GM21786 (cell line): ENCODE measurements around the gene TNRC6B.
A peak's percentile ranks its signal among the peaks of the same experiment; 100 is the strongest.
"Not testable (repeated sequence)": the region's sequence is repeated elsewhere in the genome, so short reads cannot be mapped to it uniquely, and the experiment has no call there.

Experiments
- ATAC-seq: cut with Tn5 transposase; IDR thresholded peaks from one replicate; pipeline ENCODE4 v1.9.1; 2021; ENCODE audit not compliant: unreplicated experiment

TNRC6B gene, protein sequence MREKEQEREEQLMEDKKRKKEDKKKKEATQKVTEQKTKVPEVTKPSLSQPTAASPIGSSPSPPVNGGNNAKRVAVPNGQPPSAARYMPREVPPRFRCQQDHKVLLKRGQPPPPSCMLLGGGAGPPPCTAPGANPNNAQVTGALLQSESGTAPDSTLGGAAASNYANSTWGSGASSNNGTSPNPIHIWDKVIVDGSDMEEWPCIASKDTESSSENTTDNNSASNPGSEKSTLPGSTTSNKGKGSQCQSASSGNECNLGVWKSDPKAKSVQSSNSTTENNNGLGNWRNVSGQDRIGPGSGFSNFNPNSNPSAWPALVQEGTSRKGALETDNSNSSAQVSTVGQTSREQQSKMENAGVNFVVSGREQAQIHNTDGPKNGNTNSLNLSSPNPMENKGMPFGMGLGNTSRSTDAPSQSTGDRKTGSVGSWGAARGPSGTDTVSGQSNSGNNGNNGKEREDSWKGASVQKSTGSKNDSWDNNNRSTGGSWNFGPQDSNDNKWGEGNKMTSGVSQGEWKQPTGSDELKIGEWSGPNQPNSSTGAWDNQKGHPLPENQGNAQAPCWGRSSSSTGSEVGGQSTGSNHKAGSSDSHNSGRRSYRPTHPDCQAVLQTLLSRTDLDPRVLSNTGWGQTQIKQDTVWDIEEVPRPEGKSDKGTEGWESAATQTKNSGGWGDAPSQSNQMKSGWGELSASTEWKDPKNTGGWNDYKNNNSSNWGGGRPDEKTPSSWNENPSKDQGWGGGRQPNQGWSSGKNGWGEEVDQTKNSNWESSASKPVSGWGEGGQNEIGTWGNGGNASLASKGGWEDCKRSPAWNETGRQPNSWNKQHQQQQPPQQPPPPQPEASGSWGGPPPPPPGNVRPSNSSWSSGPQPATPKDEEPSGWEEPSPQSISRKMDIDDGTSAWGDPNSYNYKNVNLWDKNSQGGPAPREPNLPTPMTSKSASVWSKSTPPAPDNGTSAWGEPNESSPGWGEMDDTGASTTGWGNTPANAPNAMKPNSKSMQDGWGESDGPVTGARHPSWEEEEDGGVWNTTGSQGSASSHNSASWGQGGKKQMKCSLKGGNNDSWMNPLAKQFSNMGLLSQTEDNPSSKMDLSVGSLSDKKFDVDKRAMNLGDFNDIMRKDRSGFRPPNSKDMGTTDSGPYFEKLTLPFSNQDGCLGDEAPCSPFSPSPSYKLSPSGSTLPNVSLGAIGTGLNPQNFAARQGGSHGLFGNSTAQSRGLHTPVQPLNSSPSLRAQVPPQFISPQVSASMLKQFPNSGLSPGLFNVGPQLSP (N-terminal part only)

DNA sequence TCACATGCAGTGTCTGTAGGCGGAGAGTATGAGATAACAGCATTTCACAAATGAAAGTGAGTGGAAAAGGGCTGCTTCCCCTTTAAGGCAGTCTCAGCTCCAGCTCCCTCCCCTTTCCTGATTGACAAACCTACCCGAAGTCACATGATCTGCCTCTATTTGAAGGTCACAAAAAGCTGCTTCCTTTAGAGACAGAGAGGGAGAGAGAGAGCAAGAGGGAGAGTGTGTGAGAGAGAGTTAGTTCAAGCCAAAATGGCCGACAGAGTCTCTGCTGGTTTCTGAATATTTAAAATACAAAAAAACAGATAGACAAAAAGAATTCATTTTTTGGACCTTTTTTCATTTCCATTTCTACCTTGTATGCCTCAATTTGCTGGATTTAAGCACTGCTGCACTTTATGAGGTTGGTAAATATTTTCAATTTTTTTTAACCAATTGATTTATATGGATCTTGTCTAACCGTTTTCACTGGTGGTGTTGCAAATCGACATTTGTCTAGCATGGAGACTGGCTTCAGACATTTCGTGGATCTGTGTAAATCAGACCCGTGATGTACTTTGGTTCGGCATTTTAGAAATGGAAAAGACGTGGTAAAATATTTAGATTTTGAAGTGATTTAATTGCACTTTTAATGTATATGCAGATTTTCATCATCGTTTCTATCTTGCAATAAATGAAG, at the start of gene TNRC6B:
Gene TNRC6B (plus strand): TSS at position 188 of the 679 bp plus-strand sequence. CDS start 211 bp downstream, at position 399.
- peak; percentile 84 for ATAC-seq

DNA sequence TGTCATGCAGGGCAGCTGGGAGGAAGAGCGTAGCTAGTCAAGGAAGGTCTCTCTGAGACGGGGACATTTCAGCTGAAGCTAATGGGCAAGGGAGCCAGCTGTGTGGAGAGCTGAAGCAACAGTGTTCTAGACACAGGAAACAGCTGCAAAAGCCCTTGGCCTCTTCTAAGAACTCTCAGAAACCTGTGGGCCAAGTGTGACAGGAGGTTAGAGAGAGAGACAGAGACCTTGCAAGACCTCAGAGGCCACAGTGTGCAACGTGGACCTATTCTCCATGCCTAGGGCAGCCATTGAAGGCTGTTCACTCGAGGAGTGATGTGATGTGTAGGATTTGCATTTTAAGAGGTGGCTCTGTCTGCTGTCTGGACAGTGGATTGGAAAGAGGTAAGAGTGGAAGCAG, 48.7 kb upstream of the TNRC6B start:
- no peak for ATAC-seq

DNA sequence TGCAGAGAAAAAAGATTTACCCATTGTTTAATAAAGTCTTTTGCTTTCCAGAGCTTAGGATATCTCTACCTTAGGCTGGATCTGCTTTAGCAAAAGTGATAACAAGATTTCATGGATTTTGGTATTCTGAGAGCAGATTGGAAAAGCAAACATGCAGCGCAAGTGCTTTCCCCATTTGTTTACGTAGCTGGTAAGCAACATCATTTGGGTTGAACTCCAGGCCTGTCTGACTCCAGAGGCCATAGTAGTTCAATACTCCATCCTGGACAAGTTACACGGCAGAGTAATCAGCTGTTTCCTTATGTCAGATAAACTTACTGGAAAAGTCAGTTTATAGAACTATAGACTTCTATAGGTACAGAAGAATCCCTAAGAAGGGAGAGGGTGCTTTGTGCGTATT, 40.6 kb upstream of the TNRC6B start:
- ATAC-seq = no peak

DNA sequence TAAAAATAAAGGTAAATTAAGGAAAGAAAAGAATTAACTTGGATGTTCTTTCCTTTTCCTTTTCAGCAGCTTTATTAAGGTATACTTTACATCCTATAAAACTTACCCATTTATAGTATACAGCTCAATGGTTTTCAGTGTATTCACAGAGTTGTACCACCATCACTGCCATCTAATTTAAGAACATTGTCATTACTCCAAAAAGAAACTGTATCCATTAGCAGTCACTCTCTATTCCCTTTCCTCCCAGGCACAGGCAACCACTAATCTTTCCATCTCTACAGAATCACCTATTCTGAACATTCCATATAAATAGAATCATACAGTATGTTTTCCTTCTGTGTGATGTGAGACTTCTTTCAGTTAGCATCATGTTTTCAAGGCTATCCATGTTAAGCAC, 38.9 kb upstream of the TNRC6B start:
- ATAC-seq = no peak

DNA sequence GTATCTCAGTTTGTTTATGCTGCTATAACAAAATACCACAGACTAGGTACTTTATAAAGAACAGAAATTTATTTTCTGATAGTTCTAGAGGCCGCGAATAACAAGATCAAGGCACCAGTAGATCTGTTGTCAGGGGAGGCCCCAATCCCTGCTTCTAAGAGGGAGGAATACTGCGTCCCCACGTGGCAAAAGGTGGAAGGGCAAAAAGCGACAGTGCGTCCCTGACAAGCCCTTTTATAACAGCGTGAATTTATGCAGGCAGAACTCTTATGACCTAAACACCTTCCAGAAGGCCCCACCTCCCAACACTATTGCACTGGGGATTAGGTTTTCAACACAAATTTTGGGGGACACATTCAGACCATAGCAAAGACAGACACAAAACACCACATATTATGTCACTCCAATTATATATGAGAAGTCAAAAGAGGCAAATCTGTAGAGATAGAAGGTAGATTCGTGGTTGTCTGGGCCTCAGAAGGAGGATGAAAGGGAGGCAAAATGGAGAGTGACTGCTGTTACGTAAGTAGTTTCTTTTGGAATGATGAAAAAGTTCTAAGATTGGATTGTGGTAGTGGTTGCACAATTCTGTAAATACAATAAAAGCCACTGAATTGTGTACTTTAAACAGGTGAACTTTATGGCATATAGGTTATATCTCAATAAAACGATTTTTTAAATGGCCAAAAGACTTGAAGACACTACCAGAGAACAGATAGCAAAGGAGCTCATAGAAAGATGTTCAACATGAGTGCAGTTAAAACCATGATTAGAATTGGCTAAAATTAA, 30.1 kb upstream of the TNRC6B start:
- ATAC-seq = no peak

DNA sequence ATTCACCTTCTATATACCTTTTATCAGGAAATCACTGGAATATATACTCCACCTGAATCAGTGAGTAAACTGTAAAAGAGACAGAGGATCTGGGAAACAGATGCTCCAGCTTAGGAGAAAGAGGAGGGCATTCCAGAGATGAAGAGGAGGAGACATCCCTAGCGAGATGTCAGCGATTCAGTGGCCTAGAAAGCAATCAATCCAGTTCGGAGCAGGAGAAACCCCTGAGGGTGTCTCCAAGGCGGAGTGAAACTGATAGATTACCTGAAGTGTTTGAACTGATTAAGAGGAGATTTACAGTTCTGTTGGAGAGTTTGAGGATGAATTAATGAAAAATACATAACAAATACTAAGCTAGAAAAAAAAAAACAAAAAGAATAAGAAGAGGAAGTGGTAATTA, 24.5 kb upstream of the TNRC6B start:
- ATAC-seq = no peak

DNA sequence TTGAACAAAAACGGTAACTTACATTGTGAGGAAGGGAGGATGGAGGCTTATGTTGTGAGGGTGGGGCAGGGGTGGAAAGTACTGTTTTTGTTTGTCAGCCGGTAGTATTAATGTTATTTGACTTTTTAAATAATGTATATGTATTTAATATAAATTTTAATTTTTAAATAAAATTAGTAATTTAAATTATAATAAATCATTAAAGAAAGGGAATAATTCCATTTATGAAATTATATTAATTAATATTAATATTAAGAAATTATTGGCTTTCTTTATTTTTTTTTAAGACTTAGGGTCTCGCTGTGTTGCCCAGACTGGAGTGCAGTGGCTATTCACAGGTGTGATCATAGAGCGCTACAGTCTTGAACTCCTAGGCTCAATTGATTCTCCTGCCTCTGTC, 24.0 kb upstream of the TNRC6B start:
- no peak for ATAC-seq

DNA sequence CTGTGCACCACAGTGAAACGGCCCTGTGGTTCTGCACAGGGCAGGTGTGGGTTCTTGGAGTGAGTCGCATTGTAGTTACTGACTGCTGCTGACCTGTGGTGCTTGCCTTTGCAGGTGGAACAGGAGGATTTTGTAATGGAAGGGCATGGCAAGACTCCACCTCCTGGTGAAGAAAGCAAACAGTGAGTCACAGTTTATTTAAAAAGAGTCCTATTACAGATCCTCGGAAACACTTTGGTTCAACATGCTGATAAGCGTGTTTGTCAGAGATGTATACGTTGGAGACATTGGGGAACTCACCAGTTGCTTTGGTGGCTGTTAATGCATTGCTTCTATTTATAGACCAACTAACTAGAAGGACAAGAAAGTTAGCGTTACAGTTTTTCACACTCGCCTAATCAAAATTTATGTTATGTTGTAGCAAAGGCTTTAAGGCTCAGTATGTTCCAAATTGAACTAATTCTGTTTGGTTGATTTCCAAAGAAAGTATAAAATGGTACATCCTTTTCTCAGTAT, 21.7 kb upstream of the TNRC6B start:
- ATAC-seq = no peak

DNA sequence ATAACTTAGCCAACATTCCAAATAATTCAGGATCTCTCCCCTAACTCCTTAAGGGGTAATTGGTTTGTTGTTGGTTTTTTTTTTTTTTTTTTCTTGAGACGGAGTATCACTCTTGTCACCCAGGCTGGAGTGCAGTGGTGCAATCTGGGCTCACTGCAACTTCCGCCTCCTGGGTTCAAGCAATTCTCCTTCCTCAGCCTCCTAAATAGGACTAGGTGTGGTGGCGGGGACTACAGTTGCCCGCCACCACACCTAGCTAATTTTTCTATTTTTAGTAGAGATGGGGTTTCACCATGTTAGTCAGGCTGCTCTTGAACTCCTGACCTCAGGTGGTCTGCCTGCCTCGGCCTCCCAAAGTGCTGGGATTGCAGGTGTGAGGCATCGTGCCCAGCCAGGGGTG, 21.0 kb upstream of the TNRC6B start:
- ATAC-seq = not testable (repeated sequence)

DNA sequence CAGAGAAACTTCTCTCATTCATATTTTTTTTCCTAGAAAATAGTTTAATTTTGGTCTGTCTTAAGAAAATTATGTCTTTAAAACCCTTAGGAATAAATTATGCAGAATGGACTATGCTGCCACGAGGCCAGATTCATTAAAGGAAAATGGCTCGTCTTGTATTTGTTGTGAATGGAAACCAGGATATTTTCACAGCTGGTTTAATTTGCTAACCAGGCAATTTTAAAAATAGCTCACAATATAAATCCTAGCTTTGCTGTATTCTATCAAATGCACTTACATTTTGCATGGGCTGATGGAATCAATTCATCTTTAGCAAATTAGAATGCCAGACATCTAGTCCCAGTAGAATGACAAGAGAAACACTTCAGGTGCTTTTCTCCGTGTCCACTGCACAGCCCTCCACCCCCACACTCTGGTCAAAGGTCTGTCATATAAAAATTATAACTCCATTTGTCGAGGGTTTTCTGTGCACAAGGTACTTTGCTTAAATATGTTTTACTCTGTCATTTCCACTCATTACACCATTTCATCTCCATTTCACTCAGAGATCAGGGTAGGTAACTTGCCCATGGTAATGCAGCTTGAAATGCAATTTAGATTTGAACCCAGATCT, 20.3 kb upstream of the TNRC6B start:
- ATAC-seq = no peak

DNA sequence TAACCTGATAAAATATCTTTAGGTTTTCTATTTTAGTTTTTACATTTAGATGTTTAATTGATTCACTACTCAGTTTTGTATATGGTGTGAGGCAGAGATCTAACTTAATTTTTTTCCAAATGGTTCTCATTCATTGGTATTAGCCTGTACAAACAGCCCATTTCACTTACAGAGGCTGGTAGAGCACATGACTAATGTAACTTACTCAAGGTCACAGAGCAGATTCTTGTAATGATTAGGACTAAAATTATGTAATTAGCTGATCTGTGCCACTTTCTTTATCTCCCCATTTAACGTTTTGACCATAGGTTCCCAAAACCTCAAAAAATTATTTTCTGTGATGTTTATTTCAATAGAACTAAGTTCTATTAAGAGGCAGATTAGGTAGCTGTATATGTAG, 16.5 kb upstream of the TNRC6B start:
- no peak for ATAC-seq

DNA sequence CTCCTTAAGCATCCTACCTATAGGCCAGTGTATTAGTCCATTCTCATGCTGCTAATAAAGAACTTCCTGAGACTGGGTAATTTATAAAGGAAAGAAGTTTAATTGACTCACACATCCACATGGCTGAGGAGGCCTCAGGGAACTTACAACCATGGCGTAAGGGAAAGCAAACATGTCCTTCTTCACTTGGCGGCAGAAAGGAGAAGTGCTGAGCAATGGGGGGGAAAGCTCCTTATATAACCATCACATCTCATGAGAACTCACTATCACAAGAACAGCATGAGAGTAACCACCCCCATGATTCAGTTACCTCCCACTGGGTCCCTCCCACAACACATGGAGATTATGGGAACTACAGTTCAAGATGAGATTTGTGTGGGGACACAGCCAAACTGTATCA, 12.2 kb upstream of the TNRC6B start:
- not testable (repeated sequence) for ATAC-seq

DNA sequence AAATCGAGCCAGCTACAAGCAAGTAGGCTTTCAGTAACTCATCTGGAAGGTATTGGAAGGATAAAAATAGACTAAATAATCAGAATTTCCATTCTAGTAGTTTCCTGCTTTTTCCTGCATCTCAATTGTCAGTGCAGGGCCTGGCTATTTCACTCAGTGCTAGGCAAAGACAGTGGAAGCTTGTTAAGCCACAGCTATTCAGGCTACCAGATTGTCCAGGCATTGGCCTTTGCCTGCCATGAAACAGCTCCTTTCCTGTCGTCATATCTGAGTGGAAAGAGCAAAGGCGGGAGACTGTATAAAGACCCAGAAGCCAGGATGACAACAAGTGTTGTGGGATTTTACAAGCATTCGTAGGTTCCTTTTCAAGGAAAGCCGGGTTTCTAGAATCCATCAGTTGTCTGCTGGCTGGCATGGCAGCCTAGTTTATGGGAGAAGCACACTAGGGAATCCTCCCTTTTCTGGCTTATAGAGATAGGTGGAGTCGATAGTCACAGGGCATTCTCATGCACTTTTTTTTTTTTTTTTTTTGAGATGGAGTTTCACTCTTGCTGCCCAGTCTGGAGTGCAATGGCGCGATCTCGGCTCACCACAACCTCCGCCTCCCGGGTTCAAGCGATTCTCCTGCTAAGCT, 2.0 kb upstream of the TNRC6B start:
- no peak for ATAC-seq

DNA sequence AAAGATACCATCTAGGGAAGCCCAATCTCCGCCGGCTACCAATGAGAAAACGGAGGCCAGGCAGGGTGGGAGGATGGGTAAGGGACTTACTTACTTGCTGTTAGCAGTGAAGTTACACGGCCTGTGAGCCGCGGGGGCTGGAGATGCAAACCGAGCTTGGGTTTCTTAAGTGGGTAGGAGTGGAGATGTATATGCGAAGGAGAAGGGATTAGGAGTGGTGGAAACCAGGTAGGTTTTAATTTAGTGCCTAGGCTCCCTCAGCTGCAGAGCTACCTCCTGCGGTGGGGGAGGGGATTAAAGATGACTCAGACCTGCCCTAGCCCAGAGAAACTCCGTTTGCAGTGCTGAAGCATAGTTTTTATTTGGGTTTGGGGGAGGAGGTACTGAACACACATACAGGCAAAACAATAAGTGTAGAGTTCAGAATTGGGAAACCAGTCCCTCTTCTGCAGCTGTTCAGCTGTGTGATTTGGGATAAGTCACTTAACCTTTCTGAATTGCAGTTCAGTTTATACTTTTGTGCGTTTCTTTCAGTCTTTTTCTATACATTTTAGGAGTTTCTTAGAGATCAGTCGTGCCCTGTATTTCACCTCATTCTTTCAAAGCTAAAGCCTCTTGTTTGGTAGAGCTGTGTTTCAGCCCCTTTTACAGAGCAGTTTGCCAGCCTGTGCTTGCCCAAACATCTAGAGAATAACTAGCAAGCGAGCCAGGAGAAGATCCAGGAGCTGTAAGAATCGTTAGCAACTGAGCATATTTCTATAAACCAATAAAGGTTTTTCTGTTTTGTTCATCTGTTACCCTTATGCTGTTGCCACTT, 596 bp upstream of the TNRC6B start:
- ATAC-seq = no peak

DNA sequence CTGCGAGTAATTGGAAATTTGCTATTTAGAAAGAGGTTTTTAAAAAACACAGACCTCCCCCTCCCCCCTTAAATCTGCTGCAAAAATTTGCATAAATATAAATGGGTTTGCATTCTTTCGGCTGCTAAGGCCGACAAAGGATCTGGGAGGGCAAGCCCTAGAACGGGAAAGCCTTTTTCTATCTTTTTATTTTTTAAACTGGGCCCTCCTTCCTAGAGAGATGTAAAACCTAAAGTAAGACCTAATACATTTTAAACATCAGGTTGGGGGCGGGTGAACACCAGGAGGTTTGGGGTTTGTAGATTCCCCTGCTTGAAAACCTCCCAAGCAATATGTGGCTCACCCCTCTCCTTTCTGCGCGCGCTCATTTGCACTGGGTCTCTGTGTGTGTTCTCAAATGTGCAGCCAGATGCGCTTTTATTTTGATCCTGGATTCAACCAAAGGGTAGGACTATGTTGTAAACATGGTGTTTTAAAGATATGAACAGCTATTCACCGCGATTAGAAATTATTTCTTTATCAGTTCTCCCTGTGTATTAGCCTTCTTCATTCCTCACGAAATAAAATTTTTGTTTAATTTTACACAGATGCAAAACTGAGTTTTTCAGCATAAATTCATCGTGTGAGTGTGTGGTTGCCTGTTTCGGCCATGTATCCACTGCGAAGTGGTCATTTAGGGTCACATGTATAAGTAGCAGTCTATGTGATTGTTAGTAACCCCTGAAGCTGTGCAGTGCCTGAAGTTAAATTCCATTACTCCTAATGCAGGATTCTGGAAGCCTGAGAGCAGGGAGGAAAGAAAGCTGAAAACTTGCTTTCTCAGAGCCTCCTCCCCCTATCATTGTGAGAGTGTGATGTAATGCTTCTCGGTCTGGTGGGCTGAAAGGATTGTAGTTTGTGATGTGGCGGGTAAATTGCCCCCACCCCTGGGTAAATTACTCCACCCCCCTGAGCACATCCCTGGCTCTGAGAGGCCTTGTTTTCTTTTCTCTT, 988 bp downstream of the TNRC6B start:
- ATAC-seq = no peak

DNA sequence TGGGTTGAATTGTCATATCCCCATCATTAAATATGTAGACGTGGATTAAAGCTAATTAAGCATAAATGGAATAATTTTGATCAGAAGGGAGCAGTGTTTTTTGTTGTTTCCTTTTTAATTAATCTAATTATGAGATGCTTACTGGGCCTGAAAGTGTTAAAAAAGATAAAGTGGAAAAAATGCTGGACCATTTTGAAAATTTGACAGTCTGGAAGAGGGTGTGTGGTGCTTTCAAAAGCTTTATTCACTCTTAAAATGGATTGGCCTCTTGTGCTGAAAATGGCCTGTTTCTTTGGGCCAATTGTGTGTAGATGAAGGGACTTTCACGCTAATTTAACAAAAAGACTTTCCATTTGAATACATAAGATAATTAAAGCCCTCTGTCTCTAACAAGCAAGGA, 1.8 kb downstream of the TNRC6B start:
- ATAC-seq = no peak

DNA sequence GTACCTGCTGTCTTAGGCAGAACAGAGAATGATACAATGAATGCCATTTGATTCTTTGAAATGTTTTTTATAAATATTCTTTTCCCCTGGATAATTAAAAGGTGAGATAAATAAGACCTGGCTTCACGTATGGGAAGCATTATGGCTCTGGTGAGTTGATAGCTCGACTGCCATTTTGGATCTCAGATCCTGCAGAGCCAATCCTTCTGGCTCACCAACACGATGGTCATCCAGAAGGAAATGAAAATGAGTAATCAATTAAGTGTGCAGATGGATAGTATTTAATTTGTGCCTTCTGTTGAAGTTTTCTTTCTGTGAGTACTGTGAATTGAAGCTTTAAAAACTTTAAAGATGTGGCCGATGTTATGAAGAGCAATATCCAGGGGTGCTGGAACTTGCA, 2.7 kb downstream of the TNRC6B start:
- no peak for ATAC-seq
